Lower leg skin (tissue), 3 donors: ENCODE data around the gene PPIG.

Source experiments
- CTCF ChIP-seq, 3 donors: fragments of 450-650 bp; IDR thresholded peaks; one replicate each; pipeline ENCODE4 v1.5.1; 2016; ENCODE audit warnings: antibody characterized with exemption in 3 of 3, mild to moderate bottlenecking in 3 of 3, moderate library complexity in 2 of 3
- POLR2A ChIP-seq, 2 donors: fragments of 450-650 bp; IDR thresholded peaks; one replicate each; pipeline ENCODE4 v1.6.1; 2016 to 2017; ENCODE audit warnings: antibody characterized with exemption in 2 of 2, mild to moderate bottlenecking in 1 of 2, moderate library complexity in 1 of 2

GRCh38 chr2:169662744-169663143 lies 78.6 kb downstream of the PPIG start:
- no peak for TF ChIP-seq POLR2A (IDR thresholded peaks at IDR 0.05)
- no peak for TF ChIP-seq CTCF (IDR thresholded peaks at IDR 0.05)
